ENCODE results near the gene RPL12.

DNA sequence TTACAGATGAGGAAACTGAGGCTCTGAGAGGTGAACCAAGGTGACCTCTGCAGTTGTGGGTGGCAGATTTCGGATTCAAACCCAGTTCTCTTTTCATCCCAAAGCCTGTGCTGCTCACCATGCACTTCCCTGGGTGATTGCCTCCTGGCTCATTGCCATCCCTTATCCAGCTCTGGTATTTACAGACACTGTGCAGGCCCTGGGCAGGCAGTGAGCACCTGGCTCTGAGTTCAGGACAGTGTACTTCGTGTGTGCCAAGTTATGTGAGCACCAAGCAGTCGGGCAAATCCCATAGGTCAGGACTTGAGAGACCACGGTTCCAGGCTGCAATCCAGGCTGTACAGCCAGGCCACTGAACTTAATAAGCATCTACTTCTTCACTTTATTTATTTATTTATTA, 1.5 kb upstream of the RPL12 start:
- no peak for TF ChIP-seq POLR2A (IDR thresholded peaks at IDR 0.05)
- TF ChIP-seq, protein P1, sequence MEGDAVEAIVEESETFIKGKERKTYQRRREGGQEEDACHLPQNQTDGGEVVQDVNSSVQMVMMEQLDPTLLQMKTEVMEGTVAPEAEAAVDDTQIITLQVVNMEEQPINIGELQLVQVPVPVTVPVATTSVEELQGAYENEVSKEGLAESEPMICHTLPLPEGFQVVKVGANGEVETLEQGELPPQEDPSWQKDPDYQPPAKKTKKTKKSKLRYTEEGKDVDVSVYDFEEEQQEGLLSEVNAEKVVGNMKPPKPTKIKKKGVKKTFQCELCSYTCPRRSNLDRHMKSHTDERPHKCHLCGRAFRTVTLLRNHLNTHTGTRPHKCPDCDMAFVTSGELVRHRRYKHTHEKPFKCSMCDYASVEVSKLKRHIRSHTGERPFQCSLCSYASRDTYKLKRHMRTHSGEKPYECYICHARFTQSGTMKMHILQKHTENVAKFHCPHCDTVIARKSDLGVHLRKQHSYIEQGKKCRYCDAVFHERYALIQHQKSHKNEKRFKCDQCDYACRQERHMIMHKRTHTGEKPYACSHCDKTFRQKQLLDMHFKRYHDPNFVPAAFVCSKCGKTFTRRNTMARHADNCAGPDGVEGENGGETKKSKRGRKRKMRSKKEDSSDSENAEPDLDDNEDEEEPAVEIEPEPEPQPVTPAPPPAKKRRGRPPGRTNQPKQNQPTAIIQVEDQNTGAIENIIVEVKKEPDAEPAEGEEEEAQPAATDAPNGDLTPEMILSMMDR (IDR thresholded peaks at IDR 0.05 in 8 of 11, conservative IDR thresholded peaks at IDR 0.05 in 3 of 11), result no peak
